ENCODE measurements around the gene BRCA2.

DNA sequence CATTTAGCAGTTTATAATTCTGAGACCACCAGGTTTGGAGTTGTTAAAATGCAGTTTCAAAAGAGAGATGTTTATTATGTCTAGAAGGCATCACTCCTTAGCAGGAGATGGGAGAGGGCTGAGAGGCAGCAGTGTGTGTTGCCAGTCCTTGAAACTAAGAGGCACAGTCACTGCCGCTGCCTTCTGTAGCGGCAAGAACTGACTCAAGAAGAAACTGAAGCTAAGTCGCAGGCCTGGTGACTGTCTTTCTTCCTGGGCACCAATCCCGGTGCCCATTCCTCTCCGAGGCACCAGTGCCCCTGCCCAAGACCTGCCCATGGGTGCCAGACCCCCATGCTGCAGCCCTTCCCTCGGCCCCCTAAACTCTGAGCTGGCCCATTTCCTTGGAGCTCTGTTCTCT is 92.5 kb downstream of the BRCA2 start:
- TF ChIP-seq YY1 (IDR thresholded peaks at IDR 0.05; ENCODE audit: insufficient read depth, insufficient read length), result no peak
- no peak for TF ChIP-seq ZNF274 (IDR thresholded peaks at IDR 0.05; ENCODE audit: low read depth, low read length)
- TF ChIP-seq SUZ12 (IDR thresholded peaks at IDR 0.05; ENCODE audit: extremely low read depth, insufficient read depth, insufficient read length), result no peak
